ENCODE measurements around the gene LRRFIP1.
A peak's percentile ranks its signal among the peaks of the same experiment; 100 is the strongest.
"Not testable (repeated sequence)": the region's sequence is repeated elsewhere in the genome, so short reads cannot be mapped to it uniquely, and the experiment has no call there.

LRRFIP1 gene

GRCh38 chr2:237627441-237628246 lies at the start of gene LRRFIP1:
Gene LRRFIP1, plus strand, starts transcription at chr2:237627587. Its CDS starts 58 bp downstream, at chr2:237627645.
- peak in 1 of 2 donors; percentile 41 for DNase-seq

GRCh38 chr2:237577956-237578870 lies 49.2 kb upstream of the LRRFIP1 start:
- DNase-seq: no peak

- no peak for DNase-seq
Observed at GRCh38 chr2:237581326-237581725, 46.1 kb upstream of the LRRFIP1 start.

GRCh38 chr2:237581751-237582746 lies 45.3 kb upstream of the LRRFIP1 start:
- peak; percentile 32 to 39 for DNase-seq

GRCh38 chr2:237583385-237584295 lies 43.7 kb upstream of the LRRFIP1 start:
- no peak for DNase-seq

- DNase-seq: no peak
Observed at GRCh38 chr2:237585590-237586221, 41.7 kb upstream of the LRRFIP1 start.

GRCh38 chr2:237588044-237588696 lies 39.2 kb upstream of the LRRFIP1 start:
- no peak for DNase-seq

GRCh38 chr2:237590272-237591140 lies 36.9 kb upstream of the LRRFIP1 start, which contains the start of gene RAB17:
Gene RAB17, minus strand, starts transcription at chr2:237590734. Its CDS starts 4,580 bp downstream, at chr2:237586154.
- DNase-seq: peak in 1 of 2 donors; percentile 10

GRCh38 chr2:237591141-237591881 lies 36.1 kb upstream of the LRRFIP1 start:
- DNase-seq: peak in 1 of 2 donors; percentile 25

GRCh38 chr2:237592425-237592980 lies 34.9 kb upstream of the LRRFIP1 start:
- no peak for DNase-seq

GRCh38 chr2:237593036-237593435 lies 34.4 kb upstream of the LRRFIP1 start:
- no peak for DNase-seq

- DNase-seq: no peak
Observed at GRCh38 chr2:237593596-237594320, 33.6 kb upstream of the LRRFIP1 start.

- no peak for DNase-seq
Observed at GRCh38 chr2:237594514-237594871, 32.9 kb upstream of the LRRFIP1 start.

- DNase-seq: not testable (repeated sequence)
Observed at GRCh38 chr2:237595829-237596519, 31.4 kb upstream of the LRRFIP1 start.

GRCh38 chr2:237596520-237597195 lies 30.7 kb upstream of the LRRFIP1 start:
- DNase-seq: no peak
